GM19035 (cell line): Measurements from ENCODE around the gene IL17B.
A peak's percentile ranks its signal among the peaks of the same experiment; 100 is the strongest.

Source experiments
- ATAC-seq: cut with Tn5 transposase; IDR thresholded peaks from one replicate; pipeline ENCODE4 v1.9.1; 2021; ENCODE audit not compliant: unreplicated experiment

Gene IL17B

DNA sequence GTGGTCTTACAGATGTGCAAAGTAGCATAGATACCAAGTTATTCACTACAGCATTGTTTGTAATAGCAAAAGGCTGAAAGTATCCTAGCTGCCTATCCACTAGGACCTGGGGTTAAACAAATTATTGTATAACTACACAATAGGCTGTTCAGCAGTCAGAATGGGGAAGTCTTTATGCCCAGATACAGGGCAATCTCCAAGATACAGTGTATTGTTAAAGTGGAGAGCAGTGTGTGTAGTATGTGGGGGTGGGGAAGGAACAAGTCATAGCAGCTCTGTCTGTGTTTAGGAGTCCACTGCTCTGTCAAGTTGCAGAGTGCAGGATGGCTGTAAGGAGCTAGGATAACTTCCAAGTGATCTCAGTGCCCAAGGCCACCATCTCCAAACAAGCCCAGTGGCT is 15.7 kb downstream of the IL17B start:
- ATAC-seq: no peak

DNA sequence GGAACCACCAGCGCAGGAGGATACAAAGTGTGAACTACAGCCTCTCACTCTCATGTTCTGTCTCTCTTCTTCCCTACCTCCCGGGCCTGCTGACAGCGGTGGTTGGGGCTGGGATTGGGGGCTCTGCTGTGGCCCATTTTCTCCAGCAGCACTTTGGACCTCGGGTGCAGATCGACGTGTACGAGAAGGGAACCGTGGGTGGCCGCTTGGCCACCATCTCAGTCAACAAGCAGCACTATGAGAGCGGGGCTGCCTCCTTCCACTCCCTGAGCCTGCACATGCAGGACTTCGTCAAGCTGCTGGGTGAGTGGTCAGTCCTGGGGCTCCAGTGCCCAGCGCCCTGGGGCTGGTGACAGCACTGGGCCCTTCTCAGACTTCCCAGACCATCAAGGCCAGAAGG is 16.6 kb downstream of the IL17B start:
- ATAC-seq: no peak

DNA sequence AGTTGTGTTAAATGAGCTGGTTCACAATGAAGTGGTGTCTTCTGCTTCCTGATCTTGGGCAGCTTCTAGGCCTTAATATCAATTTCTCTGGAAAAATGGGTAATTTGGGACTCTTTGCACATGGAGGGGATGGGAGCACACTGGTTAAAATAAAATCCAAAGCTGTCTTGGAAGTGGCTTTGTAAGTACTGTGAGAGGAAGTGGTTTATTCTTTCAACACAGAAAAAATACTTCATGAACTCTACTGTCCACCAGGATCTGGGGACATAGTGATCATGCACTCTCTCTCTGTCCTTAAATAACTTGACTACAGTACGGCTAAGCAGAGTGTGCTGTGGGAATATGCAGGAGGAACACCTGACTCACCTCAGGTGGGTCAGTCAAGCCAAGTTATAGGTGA is 18.8 kb downstream of the IL17B start:
- no peak for ATAC-seq

DNA sequence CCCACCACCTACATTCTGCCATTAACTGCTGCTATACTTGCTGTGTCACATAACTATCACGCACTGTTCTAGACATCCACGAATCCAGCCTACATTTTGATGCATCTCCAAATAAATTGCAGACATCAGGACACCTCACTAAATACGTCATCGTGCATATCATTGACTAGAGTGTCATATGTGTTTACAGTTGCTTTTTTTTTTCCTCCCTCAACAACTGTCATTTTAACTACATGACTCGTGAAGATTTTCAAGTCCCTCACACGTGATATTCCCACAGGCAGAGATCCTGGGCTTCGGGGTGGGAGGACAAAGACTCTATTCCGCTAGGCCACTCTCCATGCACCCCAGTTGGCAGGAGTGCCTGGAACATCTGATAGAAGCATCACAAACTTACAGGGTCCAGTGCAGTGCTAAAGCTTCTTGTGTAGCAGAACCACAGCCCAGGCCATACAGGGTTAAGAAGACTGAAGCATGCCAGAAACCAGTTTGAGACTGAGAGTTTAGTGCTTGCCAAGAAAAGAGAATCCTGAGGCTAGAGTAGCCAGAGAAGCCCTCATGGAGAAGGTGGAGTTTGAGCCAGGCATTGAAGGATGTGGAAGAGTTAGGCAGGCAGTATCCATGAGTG is 20.1 kb downstream of the IL17B start:
- ATAC-seq: no peak

DNA sequence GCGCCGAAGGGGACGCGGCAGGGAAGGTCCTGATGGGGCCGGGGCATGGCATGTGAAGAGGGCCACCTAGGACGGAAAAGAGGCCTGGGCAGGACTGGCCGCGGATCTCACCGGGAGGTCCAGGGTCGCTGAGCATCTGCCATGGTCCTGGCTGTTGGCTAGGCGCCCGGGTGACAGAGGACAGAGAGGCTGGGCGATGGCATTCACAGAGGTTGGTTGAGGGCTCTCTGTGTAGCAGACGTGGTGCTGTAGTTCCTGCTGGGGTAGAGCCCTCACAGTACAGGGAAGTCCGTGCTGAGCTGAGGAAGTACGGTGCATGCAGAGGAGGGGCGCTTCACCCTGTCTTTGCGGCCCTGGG is 20.8 kb downstream of the IL17B start:
- ATAC-seq: peak; percentile 20

DNA sequence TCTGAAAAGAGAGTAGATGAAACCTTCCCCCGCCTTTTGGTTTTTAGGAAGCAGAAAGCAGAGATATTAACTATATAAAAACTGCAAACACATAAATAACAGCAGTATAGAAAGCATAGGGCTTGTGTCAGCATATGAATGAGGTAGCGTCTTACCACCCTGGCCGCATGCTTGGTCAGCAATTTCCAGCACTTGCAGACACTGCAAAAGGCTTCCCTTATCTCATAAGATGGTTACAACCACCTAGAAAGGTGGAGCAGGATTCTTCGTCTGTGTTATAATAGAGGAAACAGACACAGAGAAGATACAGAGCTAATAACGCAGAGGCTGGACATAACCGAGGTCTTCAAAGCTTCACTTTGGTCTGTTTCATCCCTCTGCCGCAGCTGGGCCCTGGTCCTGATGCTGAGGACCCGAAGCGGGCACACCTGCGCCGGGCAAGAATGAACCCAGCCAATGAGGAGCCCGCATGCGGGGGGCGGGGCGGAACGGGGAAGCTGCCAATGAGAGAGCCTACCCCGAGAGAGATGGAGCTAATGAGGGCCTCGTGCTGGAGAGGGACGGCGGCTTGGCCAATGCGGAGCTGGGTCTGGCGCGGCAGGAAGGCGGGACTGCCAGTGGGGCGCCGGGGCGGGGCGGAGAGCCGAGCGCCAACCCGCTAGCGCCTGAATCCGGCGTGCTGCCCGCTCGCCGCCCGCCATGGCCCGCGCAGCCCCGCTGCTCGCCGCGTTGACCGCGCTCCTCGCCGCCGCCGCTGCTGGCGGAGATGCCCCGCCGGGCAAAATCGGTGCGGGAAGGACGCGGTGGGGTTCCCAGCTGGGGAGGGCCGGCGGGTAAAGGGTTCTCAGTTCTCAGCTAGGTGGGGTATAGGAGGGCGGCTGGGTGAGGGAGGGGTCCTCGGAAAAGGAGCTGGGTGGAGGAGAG is 21.5 kb downstream of the IL17B start, which contains the start of gene PCYOX1L:
TSS of gene PCYOX1L (plus strand) at position 677 of the 924 bp plus-strand sequence. CDS start at position 700, 23 bp downstream.
- ATAC-seq: peak; percentile 99

DNA sequence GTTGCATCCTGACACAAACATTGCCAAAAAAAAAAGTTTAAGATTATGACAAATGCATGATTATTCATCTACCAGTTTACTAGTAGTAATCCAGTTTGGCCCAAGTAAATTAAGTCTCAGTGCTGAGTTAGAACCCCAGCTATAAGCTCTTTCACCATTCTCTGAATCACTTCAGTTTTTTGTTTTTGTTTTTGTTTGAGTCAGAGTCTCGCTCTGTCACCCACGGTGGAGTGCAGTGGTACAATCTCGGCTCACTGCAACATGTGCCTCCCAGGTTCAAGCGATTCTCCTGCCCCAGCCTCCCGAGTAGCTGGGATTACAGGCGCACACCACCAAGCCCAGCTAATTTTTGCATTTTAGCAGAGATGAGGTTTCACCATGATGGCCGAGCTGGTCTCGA is 22.7 kb downstream of the IL17B start:
- ATAC-seq: no peak

DNA sequence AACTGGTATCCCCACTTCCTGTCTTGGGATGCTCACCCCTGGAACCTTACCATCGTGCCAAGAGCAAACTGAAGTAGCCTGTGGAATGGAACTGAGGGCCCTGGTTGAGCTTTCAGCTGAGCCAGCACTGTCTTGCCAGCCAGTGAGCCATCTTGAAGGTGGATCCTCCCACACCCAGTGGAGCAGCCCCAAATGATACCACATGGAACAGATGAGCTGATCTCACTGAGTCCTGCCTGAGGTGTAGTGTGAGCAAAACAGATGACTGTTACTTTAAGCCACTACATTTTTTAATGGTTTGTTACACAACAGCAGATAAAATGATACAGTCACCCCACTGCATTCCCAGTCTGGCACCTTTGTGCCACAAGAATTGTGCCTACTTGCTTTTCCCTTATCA is 23.4 kb downstream of the IL17B start:
- no peak for ATAC-seq

DNA sequence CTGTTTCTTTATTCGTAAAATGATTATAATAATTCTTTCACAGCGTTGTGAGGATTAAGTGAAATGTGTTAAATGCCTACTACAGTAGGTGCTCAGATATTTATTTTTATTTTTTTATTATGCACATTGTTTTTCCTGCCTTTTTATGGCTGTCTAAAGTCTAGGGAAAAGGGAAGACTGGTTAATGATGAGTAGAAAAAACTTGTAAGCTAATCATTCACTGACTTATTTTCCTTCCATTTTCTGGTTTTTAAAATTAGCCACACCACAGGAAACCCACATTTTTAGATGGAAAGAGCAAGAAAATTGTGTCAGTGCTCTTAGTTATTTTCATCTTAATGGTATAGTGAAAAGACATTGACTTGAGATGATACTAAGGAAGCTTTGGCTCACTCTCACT is 25.2 kb downstream of the IL17B start:
- ATAC-seq: no peak

DNA sequence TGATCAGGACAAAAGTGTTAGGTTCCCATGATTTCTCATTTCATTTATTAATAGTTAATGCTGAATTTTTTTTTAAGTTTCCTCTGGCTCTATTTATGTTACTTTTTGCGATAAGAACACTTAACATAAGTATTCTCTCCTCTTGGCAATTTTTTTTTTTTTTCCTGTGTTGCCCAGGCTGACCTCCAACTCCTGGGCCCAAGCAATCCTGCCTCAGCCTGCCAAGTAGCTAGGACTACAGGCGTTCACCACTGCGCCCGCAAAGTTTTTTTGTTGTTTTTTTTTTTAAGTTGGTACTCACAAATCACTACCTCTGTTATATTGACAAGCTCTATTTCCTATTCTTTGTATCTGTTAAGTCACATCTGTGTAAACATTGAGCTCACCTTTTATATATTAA is 26.9 kb downstream of the IL17B start:
- no peak for ATAC-seq

DNA sequence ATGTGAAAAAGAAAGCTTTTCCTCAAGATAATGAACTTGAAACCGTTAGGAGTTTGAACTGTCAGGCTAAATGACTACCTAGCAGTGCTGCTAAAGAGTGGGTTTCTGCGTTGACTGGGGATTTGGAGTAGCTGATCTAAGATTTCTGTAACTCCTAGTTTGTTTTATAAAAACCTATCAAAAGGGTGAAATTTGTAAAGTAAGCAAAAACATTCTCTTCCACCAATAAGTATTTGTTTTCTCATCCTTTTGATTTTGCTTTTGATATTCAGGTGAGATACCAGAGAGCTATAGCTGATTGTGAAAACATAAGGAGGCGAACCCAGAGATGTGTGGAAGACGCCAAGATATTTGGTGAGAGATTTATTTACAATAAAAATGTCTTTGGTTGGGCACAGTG is 29.7 kb downstream of the IL17B start:
- no peak for ATAC-seq

DNA sequence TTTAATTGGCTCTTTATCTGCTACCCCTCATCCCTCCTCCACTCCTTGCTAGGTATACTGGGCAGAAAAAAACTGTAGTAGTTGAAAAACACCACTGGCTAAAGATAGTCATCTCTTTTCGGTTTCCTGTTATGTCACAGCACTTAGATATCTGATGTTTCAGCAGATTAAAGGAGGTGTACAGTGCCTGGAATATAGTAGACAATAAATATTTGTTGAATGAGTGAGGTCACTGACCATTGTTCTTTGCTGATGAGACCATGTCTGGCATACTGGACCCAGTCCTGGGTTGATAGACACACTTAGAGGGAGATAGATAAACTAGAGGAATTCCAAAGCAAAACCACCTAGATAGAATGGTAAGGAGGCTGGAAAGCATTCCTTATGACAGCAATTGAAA is 30.6 kb downstream of the IL17B start:
- no peak for ATAC-seq

DNA sequence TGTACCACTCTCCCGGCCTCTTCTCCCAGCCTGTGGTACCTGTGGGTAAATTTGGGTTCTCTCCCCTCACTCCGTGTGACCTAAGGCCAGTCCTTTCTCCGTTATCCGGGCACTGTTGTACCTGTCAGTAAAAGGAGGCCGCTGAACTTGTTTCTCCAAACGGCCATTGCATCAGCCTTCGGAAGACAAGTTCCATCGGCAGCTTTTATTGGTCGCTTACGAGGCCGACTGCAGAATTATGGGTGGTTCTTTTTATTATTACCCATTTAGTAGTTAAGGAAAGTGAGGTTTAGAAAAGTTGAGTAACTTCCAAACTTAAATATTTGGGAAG is 33.2 kb downstream of the IL17B start:
- peak; percentile 7 for ATAC-seq

DNA sequence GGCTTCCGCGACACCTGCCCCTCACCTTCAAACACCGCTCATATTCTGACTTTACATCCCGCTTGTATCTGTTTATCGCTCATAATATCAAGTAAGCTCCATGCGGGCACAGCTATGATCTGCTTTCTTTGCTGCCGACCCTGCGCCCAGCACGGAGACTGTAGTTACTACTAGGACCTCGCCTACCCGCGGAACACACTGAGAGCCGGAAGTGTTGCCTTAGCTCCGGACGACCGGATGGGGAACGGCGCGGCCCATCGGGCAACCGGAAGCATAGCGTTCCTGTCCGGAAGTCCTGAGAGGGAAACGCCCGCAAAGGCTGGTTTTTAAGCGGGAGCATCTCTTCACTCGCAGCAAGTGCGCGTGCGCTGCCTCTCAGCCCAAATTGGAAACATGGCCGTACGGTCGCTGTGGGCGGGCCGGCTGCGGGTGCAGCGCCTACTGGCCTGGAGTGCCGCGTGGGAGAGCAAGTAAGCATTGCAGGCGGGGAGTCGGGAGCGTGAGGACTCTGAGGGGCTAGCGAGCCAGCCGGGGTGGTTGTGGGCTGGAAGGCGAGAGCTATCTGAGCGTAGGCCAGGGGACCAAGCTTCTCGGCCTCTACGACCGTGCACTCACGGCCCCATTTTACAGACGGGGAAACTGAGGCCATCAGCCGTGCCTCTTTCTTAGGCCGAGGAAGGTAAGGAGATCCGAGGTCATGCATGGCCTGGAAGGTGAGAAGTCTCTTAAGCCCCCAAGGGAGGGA is 33.8 kb downstream of the IL17B start, which contains the start of gene GRPEL2:
TSS of gene GRPEL2 (plus strand) at position 353 of the 745 bp plus-strand sequence. CDS start at position 394, 41 bp downstream.
- peak; percentile 96 for ATAC-seq

DNA sequence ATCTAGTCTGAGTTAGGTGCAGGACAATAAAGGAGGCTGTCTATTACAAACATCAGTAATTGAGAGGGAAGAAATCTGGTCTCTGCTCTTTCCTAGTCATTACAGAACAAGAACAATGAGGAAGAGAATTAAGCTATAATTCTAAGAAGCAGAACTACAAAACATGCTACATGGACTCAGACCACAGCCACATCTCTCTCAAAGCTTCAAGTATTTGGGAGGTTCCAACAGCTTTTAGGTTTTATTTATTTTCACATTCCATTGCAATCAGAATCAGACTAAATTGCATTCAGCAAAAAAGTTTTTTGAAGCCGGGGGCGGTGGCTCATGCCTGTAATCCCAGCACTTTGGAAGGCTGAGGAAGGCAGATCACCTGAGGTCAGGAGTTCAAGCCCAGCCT is 34.9 kb downstream of the IL17B start:
- ATAC-seq: no peak

DNA sequence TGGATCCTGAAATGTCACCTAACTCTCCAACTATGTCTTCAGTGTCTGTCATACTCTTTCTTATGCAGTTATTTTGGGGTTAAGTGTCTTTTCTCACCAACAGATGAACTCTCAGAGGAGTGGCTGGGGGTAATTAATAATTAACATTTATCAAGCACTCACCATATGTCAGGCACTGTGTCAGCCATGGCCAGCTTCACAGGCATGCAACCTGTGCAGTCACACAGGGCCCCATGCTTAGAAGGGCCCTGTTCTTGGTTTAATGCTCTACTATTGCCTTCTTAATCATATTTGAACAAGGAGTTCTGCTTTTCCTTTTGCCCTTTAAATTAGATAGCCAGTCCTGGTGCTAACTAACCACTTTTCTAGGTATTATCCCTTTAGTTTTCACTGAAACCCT is 37.2 kb downstream of the IL17B start:
- ATAC-seq: no peak

DNA sequence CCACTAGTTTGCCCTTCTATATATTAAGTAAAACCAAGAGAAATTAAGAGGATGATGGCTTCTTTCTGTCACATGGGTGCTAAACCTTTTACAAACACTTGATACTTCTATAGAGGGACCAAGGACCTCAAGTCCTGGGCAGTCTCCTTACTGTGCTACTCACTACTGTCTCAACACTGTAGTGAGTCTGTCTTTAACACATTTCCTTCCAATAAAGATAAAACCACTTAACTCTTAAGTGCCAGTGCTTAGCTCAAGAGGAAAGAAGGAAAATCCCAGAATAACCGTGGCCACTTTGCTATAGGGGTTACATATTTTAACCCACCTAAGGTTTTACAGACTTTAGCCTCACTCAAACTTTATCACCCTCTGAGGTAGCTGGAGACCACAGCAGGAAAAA is 38.2 kb downstream of the IL17B start:
- ATAC-seq: no peak

DNA sequence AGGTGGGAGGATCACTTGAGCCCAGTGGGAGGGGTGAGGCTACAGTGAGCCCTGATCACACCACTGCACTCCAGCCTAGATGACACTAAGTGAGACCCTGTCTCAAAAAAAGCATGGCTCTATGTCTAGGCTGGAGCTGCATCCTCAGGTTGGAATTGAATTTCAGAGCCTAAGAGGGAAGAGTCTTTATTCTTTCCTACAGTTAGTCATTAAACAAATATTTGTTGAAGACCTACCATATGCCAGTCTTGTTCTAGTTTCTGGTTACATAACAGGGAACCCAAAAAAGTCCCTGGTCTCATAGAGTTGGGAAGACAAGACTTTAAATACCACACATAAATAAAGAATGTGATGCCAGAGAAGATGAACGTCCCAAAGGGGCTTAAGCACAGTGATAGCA is 40.7 kb downstream of the IL17B start:
- no peak for ATAC-seq

DNA sequence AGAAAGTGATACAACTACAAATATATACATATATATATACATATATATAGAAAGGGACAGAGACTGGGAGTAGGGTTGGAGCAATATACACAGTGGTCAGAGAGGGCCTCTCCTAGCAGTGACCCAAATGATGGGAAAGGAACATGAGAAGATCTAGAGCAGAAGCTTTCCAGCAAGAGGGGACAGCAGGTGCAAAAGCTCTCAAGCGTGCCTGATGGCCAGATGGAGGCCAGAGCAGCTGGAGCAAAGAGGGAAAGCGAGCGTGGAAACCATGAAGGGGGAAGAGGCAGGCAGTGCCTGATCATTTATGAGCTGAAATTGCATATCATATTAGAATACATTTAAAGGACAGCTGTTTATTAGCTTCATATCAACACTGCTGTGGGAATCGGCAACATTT is 41.4 kb downstream of the IL17B start:
- no peak for ATAC-seq

DNA sequence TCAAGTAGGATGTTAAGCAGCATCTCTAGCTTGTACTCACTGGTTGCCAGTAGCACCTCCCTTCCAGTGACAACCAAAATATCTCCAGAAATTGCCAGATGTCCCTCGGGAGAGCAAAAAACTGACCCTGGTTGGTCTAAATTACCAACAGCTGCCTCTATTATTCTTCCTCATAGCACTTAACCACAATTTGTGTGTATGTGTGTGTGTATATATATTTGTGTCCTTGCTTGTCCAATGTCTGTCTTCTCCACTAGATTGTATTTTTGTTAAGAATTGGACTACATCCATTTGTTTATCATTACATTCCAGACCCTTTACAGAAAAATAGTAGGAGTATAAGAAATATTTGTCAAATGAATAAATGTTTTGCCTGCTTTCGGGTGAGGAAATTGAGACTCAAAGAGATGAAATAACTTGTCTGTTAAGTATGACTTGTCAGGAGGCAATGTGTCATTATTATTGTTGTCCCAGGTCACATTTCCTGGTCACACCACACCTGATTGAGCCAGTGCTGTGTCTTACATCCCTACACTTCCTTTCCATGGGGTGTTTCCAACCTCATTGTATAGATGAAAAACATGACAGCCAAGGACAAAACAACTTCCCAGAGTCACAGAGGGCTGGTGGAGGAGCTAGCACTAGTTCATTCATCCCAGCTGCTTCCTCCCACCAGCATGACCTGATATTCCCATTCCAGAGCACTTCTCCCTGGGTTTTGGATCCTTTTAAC is 45.2 kb downstream of the IL17B start:
- no peak for ATAC-seq

DNA sequence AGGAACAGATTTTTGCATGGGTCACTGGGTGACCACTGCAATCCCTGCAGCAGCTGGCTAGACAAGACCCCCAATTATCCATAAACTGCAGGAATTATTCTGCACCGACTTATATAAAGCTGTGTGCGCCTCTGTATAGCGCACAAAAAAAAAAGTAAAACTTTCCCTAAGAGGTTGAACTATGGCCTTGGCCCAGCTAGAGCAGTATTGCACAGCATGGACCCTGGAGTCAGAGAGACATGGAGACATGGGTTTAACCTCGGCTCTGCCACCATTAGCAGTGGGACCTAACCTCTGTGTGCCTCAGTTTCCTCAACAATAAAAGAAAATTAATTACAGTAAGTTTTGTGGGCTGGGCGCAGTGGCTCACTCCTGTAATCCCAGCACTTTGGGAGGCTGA is 50.9 kb downstream of the IL17B start:
- no peak for ATAC-seq
